Measurements from ENCODE around the gene SGCA.

DNA sequence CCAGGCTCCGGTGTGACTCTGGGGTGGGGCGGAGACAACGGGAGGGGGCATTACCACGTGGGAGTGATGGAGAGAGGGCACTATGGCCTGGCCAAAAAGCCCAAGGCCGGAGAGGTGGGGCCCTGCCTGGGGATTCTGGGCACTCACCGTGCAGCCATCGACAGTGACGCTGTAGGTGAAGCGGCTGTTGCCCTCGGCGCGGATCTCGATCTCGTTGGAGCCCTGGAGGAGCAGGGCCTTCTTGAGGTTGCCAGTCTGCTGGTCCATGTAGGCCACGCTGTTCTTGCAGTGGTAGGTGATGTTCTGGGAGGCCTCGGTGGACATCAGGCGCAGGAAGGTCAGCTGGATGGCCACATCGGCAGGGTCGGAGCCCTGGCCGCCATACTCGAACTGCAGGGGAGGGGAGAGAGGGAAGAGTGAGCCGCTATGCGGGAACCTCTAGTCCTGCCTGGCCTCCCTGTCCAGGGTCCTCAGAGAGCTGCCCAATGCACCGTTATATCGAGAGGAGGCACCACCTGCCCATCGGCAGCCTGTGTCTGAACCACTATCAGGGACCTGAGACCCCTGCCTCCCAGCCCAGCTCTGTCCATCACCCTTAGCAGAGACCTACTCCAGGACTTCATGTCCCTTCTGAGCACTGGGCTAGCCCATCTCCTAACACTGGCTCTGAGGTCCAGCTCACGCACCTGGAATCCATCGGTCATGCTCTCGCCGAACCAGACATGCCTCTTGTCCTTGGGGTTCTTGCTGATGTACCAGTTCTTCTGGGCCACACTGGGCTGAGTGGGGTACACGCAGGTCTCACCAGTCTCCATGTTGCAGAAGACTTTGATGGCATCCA lies 20.0 kb downstream of the SGCA start:
- no peak for TF ChIP-seq POLR2AphosphoS5 (IDR thresholded peaks at IDR 0.05)
- TF ChIP-seq, protein P1, sequence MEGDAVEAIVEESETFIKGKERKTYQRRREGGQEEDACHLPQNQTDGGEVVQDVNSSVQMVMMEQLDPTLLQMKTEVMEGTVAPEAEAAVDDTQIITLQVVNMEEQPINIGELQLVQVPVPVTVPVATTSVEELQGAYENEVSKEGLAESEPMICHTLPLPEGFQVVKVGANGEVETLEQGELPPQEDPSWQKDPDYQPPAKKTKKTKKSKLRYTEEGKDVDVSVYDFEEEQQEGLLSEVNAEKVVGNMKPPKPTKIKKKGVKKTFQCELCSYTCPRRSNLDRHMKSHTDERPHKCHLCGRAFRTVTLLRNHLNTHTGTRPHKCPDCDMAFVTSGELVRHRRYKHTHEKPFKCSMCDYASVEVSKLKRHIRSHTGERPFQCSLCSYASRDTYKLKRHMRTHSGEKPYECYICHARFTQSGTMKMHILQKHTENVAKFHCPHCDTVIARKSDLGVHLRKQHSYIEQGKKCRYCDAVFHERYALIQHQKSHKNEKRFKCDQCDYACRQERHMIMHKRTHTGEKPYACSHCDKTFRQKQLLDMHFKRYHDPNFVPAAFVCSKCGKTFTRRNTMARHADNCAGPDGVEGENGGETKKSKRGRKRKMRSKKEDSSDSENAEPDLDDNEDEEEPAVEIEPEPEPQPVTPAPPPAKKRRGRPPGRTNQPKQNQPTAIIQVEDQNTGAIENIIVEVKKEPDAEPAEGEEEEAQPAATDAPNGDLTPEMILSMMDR (IDR thresholded peaks at IDR 0.05) = no peak

Data from suprapubic skin (tissue), 3 donors.